Stimulated activated CD4-positive, alpha-beta T cell treated with anti-CD3 and anti-CD28 coated beads, Interleukin-12 subunit alpha, Interleukin-12 subunit beta, amount 100 ng/mL, for 24 hours (primary cell): ENCODE data around the gene CSNK1G1.
"Not testable (repeated sequence)": the region's sequence is repeated elsewhere in the genome, so short reads cannot be mapped to it uniquely, and the experiment has no call there.

Experiments
- DNase-seq, 2 experiments: peaks; one replicate each; pipeline ENCODE4 v3.0.0-alpha.2; 2020; ENCODE audit warnings: low read depth in 2 of 2

The CSNK1G1 gene

DNA sequence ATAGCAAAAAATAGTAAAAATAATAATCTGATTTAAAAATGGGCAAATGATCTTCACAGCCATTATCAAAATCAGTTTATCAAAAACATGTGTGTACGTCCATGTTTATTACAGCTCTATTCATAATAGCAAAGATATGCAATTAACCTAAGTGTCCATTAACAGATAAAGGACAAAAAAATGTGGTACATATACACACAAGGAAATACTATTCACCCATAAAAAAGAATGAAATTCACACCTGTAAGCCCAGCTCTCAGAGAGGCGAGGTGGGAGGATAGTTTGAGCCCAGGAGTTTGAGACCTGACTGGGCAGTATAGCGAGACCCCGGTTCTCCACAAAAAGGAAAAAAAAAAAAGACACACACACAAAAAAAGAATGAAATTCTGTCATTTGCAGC is 110.6 kb downstream of the CSNK1G1 start:
- DNase-seq: no peak

DNA sequence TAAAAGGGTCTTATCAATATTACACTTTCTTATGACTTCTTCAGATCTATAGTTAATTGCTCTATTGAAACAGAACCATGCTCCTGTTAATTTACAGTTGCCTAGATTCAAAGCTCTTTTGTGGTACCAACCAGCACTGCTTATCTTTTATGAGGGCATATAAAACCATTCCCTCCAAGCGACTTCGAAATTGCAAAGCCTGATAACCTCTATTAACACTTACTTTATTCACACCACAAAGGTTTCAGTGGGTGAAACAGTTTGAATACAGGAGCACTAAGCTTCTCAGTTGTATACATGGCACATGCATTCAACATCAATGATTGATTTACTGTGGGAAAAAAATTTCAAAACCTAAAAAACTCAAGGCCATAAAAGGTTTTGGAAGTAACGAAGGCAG is 118.3 kb downstream of the CSNK1G1 start:
- no peak for DNase-seq

- DNase-seq: no peak
These were observed 119.6 kb downstream of the CSNK1G1 start for GRCh38 chr15:64236156-64236894.

DNA sequence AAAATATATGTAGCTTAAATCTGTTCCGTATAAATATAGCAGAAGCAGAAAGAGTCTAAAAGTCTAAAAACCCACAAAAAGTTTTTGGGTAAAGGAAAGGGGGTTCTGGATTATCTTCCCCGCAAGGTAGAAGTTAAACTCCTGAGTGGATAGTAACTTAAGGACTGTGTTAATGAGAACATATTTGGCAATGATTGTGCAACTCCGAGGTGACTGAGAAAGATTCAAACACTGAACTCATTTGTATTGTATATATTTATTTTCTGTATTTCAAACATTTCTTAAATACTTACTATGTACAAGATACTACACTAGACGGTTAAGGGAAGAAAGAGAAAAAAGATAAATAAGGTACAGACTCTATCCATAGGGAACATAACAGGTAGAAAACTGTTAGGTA is 120.4 kb downstream of the CSNK1G1 start:
- DNase-seq: no peak

DNA sequence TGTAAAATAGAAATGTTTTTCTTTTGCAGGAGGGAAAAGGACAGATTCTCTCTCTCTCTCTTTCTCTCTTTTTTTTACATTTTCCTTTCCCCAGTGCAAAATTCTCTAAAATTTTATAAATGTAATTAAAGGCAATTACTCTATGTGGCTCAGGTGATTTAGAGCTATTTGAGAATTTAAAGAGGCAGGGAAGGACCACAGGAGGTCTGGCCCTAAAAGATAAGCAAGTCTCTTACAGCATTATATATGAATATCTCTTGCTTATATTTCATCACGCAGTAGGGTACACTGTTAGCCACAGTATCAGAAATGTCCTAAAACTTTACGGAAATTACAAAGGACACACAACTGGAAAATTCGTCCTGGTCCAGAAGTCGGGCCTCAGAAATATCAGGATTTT is 122.7 kb downstream of the CSNK1G1 start:
- DNase-seq: no peak

DNA sequence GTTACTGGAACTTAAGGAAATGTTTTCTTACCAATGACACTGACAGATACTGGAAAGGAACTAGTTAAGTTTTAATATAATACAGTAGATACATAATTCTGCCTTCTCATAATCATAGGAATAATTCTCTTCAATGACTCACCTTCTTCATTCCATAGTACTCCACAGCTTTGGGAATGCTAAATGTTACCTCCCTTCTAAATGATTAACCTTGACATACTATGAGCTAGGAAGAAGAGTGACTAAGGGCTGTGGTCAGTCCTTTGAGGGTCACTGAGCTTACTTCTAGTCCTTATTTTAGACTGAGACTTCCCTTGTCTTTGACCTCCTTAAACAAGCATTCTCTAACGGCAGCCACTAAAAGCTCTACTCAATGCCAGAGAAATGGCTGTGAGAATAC is 123.6 kb downstream of the CSNK1G1 start:
- no peak for DNase-seq

DNA sequence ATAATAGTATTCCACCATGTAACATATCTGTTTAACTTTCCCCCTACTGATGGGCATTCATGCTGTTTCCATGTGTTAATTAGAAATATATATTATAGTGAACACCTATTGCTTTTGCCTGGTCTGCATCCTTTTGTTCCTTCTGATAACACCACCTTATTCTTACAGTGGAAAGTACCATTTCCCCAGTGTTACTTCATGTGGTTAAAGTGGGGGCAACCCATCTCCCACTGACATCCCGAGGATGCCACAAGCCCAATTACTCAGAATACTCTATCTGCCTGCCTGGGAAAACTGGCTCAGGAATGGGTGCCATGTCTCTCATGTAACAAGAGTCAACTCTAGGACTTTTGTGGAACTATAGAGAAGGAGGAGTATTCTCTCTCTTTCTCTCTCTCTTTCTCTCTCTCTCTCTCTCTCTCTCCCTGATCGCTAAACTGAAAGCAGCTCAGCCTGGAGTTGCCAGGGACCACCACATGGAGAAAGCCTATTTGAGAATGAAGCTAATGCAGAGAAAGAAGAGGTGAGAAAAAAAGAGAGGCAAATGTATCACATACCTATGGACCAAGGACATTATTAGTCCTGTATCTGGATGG is 126.7 kb downstream of the CSNK1G1 start:
- DNase-seq: no peak

DNA sequence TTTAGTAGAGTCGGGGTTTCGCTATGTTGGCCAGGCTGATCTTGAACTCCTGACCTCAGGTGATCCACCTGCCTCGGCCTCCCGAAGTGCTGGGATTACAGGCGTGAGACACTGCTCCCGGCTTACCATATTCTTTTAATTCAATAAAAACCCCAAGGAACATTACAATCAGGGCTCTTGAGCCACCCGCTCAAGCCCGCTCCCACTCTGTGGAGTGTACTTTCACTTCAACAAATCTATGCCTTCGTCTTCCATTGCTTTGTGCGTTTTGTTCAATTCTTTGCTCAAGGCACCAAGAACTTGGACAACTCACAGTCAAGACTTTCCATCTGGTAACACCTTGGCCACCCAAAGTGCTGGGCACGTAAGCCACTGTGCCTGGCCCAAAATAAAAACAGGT is 130.2 kb downstream of the CSNK1G1 start:
- no peak for DNase-seq

DNA sequence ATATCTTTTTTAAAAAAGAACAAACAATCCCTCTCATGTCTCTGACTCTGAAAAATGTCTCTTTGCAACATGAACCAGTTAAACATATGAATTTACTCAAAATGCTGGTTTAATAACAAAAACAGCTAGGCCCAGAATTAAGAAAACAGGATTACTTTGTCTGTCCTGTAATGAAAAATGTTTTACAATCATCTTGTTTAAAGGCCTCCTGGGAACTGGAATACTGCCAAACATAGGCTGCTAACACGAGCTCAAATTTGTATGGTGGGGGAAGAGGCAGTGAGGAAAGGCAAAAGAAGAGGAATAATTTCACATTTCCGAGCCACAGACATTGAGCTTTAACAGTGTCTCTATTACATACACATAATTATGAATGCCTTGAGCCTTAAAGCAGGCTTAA is 131.5 kb downstream of the CSNK1G1 start:
- no peak for DNase-seq

- DNase-seq: no peak
These were observed 132.1 kb downstream of the CSNK1G1 start for GRCh38 chr15:64223882-64224281.

DNA sequence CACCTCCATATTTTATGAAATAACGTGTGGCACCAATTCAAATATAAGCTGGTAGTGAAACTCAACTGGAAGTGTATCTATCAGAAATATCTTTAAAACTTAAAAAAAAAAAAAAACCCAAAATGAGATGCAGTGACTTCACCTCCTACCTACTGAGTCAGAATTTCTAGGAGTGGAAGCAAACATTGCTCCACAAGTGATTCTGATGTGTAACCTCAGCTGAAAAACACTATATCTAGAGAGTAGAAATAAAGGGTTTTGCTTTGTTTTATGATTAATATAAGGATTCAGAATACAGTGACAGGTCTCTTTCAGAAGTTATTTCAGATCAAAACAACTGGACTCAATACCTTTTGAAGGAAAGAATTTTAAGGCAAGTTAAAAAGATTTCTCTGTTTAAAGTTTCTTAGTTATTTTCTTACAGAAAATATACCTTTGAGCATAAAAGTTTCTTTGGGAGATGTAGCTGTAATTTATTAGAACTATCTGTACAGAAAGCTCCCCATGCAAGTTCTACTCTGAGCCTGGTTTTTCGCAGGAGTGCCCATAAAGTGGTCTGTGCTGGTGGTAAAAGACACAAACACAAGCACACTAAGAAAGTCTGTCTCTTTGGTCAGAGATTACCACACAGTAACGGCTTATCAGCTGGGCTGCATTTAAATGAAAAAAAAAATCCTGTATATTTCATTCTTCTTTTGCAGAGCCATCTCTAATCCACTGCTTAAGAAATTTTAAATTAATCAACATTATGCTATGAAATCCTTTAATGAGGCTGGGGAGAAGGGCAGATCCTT is 133.2 kb downstream of the CSNK1G1 start:
- no peak for DNase-seq

DNA sequence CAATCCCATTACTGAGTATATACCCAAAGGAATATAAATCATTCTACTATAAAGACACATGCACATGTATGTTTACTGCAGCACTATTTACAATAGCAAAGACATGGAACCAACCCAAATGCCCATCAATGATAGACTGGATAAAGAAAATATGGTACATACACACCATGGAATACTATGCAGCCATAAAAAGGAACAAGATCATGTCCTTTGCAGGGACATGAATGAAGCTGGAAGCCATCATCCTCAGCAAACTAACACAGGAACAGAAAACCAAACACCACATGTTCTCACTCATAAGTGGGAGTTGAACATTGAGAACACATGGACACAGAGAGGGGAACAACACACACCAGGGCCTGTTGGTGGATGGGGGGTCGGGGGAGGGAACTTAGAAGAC is 134.1 kb downstream of the CSNK1G1 start:
- not testable (repeated sequence) for DNase-seq

GRCh38 chr15:64217429-64217750 is 138.6 kb downstream of the CSNK1G1 start:
- DNase-seq: not testable (repeated sequence)

DNA sequence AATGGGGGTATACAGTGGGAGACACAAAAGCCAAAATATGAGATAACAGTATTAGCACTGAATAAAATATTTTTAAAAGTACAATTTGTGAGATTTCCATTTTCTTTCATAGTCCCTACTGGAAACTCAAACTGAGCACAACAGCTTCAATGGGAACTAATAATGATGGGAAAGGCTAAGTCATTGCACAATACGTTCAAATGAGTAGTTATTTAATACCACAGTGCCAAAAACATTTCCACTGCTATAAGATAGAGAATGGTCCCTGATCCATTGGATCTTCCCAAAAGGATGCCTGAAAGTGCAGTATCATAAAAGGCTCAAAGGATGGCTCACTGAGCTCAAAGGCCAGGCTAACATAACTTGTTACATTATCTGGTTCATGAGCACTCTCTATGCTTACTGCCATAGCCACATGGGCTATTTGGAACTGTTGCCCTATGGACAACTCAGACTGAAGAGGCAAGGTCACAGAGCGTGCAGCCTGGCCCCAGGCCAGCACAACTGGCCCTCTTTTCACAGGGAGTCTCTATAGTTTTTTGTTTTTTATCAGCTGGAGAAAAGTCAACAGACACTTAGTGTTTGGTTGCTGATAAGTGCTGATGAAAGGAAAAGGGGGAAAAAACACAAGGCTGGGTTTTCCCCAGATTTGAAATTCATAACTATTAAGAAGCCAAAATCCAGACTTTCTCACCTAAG is 139.1 kb downstream of the CSNK1G1 start:
- no peak for DNase-seq

- DNase-seq: no peak
These were observed 139.8 kb downstream of the CSNK1G1 start for GRCh38 chr15:64216196-64216595.

DNA sequence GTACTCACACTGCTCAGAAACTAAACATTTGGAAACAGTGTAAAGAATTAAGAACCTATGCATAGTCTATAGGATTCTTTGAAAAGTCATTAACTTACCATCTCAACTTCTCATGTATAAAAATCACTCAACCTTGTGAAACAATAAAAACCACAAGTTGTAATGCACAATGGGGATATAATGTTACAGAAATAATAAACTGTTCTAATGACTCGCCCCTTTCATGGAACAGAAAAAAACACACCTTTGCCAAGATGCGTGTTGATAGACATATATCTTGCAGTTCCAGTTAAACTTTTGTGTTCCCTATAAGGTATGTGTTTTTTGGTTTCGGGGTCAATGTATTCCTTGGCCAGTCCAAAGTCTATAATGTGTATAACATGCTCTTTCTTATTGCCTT is 142.3 kb downstream of the CSNK1G1 start:
- DNase-seq: no peak

DNA sequence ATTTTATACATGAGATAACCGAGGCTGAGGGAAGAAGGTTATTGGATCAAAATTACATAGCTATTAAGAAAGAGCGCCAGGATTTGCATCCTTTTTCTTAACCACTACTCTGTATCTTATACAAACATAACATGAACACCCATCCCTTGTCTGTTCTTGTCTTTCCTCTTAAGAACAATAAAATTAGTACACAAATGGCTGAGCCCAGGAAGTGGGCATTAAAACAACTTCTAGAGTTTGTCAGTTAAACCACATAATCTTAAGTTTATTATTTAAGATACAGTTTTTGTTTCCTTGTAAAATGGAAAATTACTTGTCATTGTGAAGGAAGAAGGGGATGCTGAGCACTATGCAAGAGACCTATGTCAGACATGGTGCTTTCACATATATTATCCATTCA is 144.3 kb downstream of the CSNK1G1 start:
- no peak for DNase-seq

DNA sequence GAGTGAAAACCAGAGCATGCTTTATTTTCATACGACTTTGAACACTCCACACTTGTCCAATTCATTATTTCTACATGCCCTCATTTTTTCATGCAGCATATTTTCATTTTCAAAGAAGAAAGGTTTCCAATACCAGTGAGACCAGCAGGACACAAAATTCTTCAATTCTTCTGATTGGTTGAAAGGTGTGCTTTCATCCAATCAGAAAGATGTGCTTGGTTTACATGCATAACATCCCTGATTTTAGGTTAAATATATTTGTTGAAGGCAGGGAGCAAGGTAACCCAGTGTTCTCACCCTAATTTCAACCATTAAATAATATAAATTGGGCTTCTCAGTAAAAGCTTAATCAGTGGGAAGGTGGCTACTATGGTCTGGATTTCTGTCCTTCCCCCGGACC is 145.6 kb downstream of the CSNK1G1 start:
- DNase-seq: no peak

DNA sequence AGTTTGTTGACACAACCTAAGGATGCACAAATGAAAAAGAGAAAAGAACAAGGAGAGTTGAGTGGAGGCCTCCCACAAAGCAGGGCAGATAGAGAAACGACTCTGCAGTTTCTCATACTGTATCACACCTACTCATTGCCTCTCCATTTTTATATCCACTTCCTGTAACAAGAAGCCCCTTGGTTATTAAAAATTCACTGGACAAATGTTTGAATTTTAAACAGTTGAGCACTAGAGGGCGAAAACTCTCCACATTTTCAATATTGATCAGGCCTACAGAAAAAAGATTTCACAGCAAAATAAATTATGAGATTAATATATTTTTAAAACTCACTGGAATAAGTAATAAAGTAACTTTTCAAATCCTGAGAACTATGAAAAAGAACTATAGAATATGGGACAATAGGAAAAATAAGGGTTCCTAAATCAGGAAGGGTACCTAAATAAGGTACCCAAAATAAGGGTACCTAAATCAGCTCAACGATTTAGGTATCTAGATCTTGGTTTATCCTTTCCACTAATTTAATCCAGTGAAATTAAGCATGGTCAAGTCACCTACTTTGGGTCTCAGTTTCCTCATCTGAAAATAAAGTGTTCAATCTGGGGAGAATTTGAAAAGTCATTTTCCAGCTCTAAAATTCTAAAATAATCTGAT is 146.2 kb downstream of the CSNK1G1 start:
- DNase-seq: no peak

DNA sequence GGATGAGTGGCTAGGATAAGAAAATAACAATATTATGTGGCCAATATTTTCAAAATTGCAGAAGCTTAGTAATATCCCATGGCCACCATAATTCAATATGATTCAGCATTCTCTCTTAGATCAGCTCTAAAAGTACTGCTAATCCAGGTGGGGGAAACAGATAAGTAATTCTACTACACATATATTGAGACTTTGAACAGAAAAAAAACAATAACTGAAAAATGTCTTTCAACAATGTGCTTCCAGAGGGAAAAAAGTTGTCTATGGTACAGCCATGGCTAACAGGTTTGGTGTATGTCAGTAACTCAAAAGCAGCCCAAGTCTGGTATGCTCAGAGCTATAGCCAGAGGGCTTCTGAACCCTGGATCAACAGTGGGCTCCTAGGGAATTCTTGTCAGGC is 150.8 kb downstream of the CSNK1G1 start:
- no peak for DNase-seq

DNA sequence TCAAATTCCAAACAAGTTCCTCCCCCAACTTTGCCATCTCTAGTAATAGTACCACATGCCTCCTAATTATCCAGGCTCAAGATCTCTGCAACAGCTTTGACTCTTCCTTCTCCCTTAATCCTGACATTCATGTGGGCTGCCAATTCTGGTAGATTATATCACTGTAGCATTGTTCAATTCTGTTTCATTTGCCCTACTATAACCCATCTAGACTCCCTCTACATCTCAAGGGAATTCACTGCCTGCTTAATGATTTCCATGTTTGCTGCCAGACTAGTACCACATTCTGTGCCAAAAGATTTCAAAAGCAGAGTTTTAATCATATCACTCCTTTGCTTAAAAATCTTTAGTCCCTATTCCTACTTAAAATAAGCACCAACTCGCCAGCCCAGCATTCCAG is 158.5 kb downstream of the CSNK1G1 start:
- no peak for DNase-seq

GRCh38 chr15:64193971-64194370 is 162.0 kb downstream of the CSNK1G1 start:
- DNase-seq: no peak
